GM12892 (cell line): ENCODE data around the gene SH2B3.

Source experiments
- DNase-seq: peaks from one replicate; pipeline ENCODE4 v3.0.0; 2011; ENCODE audit not compliant: insufficient read length
- FAIRE-seq: peaks from 2 replicates; lab custom pipeline; 2011; peaks lifted over from hg19 to GRCh38; lab: Jason Lieb, UNC
- POLR2A ChIP-seq: IDR thresholded peaks from 2 replicates; pipeline ENCODE4 v1.6.1; 2011; ENCODE audit warnings: low read depth, low read length, control low read depth
- POLR2AphosphoS5 ChIP-seq: IDR thresholded peaks from 2 replicates; pipeline ENCODE4 v1.6.1; 2011; ENCODE audit warnings: low read depth, low read length, control low read depth
- TAF1 ChIP-seq: IDR thresholded peaks from 2 replicates; pipeline ENCODE4 v1.6.1; 2011; ENCODE audit warnings: low read depth, mild to moderate bottlenecking, control low read depth, low read length, borderline replicate concordance

SH2B3 gene

DNA sequence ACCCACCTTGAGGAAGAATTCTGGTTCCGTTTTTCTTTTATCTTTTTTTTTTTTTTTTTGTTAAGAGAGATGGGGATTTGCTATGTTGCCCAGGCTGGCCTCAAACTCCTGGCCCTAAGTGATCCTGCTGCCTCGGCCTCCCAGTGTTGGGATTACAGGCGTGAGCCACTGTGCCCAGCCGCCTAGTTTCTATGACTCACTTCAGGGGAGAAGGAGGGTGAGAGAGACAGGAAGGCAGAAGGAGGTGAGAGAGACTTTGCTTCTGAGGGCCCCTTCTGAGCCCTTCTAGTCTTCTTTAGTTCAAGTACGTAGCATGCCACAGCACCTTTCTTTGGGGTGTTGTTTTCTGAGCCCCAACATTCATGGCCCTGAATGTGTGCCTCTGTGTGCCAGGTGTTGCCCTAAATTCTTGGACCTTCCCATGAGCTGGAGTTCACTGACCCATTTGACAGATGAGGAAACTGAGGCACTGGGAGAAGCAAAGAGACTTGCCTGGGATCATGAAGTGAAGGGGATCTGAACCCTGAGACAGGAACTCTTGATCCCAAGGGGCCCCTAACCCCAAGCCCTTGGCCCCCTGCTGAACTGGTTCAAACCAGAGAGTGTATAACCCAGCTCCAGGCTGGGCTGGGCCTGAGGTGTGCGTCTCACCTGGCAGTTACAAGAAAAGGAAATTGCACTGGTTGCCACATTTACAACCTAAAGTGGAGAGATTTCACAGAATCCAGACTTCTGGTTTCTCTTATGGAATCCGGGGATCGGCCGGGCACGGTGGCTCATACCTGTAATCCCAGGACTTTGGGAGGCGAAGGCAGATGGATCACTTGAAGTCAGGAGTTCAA is 20.8 kb downstream of the SH2B3 start:
- TF ChIP-seq POLR2A (no peak), POLR2AphosphoS5 (no peak), TAF1 (no peak)
- no peak for FAIRE-seq
- DNase-seq: no peak

GRCh38 chr12:111427417-111428074 is 21.8 kb downstream of the SH2B3 start:
- no peak for FAIRE-seq
- DNase-seq: no peak
- TF ChIP-seq POLR2A (no peak), TAF1 (no peak), POLR2AphosphoS5 (no peak)

DNA sequence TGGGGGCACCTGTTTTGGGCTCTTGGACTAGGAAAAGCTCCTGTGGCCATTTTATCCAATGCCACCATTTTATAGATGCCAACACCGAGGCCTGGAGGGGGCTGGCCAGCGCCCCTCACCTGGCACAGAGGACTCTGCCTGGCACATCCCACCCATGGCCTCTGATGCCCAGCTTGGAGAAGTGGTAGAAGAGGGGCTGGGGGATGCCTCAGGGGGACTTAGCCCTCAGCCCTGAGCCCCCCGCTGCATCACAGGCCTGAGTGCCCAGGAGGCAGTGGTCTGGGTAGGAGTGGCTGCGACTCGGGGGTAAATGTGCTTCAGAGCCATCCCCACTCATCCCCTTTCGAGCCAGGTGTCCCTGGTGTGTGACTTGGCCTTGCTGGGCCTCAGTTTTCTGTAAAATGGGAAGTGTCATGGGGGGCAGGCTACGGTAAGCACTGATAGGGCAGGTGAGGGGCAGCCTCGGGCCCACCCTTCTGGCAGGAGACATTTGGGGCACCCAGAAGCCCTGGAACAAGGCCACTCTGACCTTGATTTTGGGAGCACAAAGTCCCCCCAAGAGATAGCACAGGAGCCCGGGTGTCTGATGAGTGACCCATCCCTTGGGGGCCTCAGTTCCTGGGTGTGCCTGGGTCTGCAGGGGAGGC is 22.5 kb downstream of the SH2B3 start:
- no peak for TF ChIP-seq POLR2A
- no peak for TF ChIP-seq TAF1
- 0 out of 2 replicates have a peak, but pooled peaks have one; percentile 13 for TF ChIP-seq POLR2AphosphoS5
- DNase-seq (no peak), FAIRE-seq (no peak)

DNA sequence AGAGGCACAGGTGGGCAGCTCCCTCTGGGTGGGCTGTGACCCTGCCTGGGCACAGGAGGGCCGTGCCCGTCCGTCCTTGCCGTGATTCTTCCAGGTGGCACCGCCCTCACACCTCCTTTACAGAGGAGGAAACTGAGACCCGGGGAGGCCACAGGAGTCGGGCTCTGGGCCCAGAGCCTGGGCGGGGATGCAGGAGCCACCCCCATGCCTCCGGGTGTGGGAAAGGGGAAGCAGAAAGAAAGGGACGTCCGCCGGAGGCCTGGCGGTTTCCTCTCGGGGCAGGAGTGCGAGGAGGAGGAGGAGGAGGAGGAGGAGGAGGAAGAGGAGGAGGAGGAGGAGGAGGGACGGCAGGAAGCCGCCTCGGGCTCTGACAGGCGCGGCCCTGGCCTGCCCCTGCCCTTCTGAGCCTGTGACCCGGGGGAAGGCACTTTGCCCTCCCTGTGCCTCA is 23.0 kb downstream of the SH2B3 start:
- TF ChIP-seq TAF1 (no peak), POLR2A (no peak), POLR2AphosphoS5 (no peak)
- FAIRE-seq: peak; percentile 24
- no peak for DNase-seq

GRCh38 chr12:111429828-111430432 is 24.2 kb downstream of the SH2B3 start:
- DNase-seq: no peak
- peak; percentile 58 for FAIRE-seq
- 0 out of 2 replicates have a peak, but pooled peaks have one; percentile 34 for TF ChIP-seq POLR2AphosphoS5
- no peak; the same call in 1 of the 2 replicates for TF ChIP-seq TAF1
- TF ChIP-seq POLR2A: 0 out of 2 replicates have a peak, but pooled peaks have one; percentile 35

GRCh38 chr12:111430433-111431353 is 25.0 kb downstream of the SH2B3 start:
- peak; percentile 19; the same call in 1 of the 2 replicates for TF ChIP-seq POLR2AphosphoS5
- TF ChIP-seq POLR2A: peak; percentile 67; the same call in 1 of the 2 replicates
- TF ChIP-seq TAF1: 0 out of 2 replicates have a peak, but pooled peaks have one; percentile 18
- FAIRE-seq (peak; percentile 42), DNase-seq (no peak)

GRCh38 chr12:111431772-111432171 is 26.0 kb downstream of the SH2B3 start:
- DNase-seq (no peak), FAIRE-seq (peak; percentile 27)
- TF ChIP-seq POLR2A (no peak), POLR2AphosphoS5 (no peak), TAF1 (no peak)

DNA sequence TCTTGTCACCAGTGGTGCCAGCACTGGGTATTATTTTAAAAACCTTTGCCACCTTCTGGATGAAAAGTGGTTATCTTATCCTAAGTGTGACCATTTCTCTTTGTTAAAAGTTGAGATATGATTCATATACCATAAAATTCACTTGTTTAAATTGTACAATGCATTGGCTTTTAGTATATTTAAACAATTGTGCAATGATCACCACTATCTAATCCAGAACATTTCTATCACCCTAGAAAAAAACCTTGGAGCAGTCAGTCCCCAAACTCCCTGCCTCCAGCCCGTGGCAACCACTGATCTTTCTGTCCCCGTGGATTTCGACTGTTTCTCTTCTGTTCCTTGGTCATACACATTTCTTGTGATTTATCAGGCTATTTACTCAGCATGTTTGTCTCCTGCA is 28.3 kb downstream of the SH2B3 start:
- FAIRE-seq (no peak), DNase-seq (no peak)
- TF ChIP-seq POLR2AphosphoS5: no peak
- no peak for TF ChIP-seq POLR2A
- TF ChIP-seq TAF1: no peak

GRCh38 chr12:111434680-111435338 is 29.1 kb downstream of the SH2B3 start:
- DNase-seq (no peak), FAIRE-seq (peak; percentile 87)
- no peak; the same call in 1 of the 2 replicates for TF ChIP-seq POLR2A
- peak; percentile 64; the same call in 1 of the 2 replicates for TF ChIP-seq POLR2AphosphoS5

DNA sequence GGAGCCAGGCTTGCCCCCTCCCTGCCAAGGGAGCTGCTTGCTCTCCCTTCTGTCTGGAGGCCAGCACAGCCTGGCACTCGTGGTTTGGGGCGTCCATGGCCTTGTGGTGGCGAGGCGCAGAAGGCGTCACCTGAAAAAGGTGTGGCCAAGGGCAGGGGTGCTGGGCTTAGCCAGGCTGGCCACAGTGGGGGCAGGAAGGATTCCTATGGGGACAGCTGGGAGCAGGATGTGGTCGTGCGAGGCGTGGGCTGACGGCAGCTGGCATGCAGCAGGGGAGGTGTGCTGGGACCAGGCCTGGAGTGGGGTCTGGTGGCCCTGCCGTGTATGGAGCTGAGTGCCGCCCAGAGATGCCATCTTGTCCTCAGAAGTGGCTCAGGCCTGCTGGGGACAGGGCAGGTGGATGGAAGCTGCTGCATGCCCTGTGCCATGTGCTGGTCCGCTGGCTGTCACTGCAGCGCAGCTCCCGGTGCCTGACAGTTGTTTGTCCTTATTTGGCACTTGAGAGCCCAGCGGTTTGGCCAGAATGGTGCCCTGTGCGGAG is 30.0 kb downstream of the SH2B3 start:
- TF ChIP-seq TAF1 (no peak), POLR2A (no peak), POLR2AphosphoS5 (no peak; the same call in 1 of the 2 replicates)
- DNase-seq (no peak), FAIRE-seq (peak; percentile 62)
